Measurements from ENCODE around the gene SLC2A8.

Gene SLC2A8

DNA sequence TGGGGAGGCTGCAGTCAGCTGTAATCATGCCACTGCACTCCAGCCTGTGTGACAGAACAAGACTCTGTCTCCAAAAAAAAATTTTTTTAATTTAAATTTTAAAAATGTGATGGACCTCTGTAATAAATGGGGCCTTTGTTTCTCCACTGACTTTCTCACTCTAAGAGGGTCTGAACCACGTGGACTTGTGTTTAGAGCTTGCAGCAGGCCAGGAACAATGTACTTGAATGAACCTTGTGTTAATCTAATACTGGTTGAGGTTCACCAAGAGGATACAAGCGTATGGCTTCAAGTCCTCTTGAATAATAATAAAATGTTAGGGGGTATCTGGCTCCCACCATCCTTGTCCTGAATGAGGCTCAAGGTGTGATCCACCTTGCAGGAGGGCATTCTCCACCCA, 14.4 kb upstream of the SLC2A8 start:
- DNase-seq = no peak

DNA sequence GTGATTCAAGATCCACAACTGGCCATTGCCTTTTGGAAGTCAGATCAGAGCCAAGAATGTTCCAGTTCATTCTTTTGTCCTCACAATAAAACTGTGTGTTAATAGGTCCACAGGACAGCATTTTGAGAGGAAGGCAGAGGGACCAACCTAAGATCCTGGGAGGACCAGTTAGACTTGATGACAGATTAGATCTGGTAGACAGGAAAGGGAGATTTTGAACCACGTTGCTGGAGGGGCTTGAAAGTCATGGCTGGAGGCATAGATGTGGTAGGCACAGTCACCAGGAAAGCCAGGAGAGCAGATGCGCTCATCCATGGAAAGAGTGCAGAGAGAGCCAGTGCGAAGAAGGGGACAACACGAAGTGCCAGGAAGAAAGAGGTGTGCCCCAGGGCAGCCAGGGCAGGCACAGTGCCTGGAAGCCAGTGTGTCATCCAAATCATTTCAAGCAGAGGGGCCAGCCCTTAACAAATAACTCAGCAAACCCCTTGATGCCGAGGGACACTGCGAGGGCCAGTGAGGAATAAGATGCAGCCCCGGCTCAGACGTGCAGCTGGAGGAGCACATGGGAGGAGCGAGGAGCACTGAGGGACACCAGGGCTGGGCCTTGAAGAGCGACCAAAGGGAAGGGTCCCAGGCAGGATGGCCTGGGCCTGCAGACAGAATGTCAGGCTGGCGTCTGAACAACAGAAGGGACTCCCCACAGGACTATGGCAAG, 12.8 kb upstream of the SLC2A8 start:
- DNase-seq = no peak

DNA sequence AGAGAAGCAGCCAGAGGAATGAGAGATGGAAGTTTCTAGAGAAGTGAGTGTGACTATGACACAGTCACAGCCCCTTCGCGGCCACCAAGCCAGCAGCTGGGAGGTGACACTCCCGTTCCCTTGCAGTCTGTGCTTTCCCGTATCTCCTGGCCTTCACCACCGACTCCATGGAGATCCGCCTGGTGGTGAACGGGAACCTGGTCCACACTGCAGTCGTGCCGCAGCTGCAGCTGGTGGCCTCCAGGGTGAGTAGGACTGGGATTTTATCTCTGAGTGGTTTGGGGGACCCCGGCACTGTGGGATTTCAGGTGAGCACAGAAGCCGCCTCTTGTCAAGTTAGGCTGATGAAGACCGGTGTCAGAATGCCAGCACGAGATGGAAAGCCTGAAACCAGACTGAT, 12.1 kb upstream of the SLC2A8 start:
- DNase-seq = no peak

DNA sequence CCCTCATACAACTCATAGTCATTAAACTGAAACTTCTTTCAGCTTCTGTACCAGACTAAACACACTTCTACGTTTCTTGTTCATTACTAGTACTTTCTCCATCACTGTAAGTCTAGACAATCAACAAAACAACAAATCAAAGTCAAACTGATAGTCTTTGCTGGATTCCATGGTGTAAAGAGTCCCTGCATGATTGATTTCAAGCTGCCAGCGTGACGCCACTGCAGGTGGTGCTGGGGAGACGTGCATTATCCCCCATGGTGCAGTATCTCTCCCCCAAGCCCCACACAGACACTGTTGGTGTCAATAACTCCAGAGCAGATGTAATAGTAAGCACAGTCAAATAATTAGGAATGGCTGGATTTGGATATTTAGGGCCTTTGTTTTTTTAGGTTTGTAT, 10.7 kb upstream of the SLC2A8 start:
- DNase-seq = no peak

DNA sequence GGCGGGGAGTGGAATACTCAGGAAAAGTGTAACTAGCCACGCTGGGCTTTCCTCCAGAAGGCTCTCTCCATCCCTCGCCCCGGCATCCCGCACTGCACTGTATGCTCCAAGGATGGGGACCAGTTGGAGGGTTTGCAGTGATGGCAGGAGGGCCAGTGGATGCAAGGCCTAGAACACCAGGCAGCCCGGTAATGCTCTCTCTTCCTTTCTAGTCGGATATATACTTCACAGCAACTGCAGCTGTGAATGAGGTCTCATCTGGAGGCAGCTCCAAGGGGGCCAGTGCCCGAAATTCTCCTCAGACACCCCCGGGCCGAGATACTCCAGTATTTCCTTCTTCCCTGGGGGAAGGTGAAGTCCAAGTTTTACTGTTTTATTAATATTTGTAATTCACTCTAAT, 10.0 kb upstream of the SLC2A8 start:
- no peak for DNase-seq

DNA sequence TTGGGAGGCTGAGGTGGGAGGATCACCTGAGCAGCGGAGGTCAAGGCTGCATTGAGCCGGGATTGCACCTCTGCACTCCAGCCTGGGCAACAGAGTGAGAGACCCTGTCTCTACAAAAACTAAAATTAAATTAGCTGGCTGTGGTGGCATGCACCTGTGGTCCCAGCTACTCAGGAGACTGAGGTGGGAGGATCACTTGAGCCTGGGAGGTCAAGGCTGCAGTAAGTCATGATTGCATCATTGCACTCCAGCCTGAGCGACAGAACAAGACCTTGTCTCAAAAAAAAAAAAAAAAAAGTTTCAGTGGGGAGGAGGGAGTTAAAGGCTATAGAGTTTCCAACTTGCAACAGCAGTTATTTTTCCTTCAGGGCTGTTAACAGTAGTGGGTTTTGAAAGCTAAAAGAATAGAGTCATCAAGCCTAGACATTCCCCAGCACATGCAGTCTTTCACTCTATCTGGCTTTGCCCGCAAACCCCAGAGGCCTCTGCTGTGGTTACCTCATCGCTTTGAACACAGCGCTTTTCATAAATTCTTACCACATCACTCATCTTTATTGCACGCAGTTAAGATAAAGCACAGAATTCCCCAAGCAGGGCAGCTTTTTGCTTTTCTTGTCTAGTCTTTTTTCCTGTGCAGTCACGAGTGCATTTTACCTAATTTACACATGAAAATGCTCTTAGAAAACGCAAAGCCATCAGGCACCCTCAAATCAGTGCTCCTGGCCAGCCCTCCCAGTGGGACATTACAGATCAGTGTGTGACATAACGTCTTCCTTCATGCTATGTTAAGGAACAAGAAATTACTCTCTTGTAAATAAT, 8.7 kb upstream of the SLC2A8 start:
- DNase-seq = no peak

DNA sequence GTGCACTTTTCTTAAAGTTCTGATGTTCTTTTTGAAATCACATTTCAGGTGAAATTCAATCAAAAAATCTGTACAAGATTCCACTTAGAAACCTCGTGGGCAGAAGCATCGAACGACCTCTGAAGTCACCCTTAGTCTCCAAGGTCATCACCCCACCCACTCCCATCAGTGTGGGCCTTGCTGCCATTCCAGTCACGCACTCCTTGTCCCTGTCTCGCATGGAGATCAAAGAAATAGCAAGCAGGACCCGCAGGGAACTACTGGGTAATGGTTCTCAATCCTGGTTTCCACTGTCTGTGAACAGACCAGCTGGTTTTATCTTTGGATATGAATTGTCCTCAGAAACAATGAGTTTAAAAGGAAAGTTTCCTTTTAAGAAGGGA, 8.1 kb upstream of the SLC2A8 start:
- no peak for DNase-seq

DNA sequence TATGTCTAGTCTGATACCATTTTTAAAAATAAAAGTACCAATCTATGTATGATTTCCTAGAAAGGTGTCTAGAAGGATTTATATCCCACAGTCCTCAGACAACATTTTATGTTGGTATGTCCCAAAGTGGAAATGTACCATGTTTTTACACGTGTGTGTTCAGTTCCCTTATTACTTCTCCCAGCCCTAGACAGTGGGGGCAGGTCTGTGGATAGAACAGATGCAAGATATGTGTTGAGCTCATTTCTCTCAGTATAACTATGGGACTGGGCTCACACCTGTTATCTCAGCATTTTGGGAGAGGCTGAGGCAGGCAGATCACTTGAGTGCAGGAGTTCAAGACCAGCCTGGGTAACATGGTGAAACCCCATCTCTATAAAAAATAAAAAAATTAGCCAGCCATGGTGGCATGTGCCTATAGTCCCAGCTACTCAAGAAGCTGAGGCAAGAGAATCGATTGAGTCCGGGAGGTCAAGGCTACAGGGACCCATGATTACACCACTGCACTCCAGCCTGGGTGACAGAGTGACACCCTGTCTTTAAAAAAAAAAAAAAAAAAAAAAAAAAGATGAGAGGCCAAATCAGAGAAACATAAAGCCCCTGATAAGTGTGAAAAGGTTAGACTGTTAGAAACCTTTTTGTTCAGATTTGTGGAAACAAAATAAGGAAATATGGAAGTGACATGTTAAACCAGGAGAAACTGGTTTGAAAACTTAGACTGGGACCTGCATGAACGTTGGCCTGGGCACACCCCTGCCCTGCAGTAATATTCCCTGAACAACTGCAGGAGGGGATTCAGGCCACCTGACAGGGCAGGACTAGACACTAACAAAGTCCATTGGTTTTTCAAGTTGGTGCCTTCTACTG, 7.4 kb upstream of the SLC2A8 start:
- no peak for DNase-seq

DNA sequence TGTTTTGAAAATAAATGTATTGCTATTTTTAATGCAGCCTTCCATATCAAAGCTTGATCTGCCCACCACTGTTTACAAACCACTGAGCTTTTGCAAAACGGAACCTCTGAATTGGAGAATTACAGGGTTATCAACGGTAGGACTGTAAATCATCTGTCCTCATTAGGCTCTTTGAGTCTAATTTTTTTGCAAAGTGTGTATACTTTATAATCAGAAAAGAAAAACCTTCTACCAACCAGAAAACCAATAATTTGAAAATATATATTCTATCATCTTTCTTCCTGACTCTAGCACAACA, 6.8 kb upstream of the SLC2A8 start:
- DNase-seq = no peak

DNA sequence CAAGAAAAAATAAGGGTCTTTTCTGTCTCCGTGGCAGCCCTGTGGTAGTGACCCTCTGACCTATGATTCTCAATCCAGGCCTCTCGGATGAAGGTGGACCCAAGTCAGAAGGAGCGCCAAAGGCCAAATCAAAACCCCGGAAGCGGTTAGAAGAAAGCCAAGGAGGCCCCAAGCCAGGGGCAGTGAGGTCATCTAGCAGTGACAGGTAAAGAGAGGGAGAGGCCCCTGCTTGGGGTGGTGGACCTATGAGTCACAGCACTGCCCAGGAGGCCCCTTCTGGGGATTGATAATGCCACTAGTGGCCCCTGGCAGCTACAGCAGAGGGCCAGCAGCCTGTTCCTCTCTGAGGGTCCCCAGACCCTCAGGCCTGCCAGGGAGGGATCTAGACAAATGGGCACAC, 6.4 kb upstream of the SLC2A8 start:
- DNase-seq = no peak

DNA sequence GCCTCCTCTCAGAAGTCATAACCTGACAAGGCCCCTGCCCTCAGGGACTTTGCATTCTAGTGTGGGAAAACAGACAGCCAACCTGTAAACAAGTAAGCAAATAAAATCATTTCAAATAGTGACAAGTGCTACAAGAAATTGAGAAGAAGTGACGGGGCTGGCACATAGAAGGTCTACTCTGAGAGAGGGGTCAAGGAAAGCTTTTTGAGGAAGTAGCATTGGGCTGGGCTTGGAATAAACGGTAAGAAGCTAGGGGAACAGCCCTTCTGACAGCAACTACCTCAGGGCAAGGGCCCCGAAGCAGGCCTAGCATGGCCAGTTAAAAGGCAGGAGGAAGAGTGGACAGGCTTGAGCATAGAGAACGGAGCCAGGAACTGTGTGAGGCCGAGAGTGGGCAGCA, 4.8 kb upstream of the SLC2A8 start:
- DNase-seq = no peak

DNA sequence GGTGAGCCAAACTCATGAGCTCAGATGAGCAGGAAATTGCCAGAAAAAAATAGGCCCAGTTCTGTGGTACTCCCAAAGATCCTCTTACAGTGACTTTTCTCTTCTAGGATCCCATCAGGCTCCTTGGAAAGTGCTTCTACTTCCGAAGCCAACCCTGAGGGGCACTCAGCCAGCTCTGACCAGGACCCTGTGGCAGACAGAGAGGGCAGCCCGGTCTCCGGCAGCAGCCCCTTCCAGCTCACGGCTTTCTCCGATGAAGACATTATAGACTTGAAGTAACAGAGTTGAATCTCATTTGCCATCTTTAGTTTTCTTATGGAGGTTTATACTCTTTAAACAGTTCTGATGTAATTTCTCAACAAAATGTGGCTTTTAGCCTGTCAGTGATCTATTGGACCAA, 4.0 kb upstream of the SLC2A8 start:
- DNase-seq = no peak

DNA sequence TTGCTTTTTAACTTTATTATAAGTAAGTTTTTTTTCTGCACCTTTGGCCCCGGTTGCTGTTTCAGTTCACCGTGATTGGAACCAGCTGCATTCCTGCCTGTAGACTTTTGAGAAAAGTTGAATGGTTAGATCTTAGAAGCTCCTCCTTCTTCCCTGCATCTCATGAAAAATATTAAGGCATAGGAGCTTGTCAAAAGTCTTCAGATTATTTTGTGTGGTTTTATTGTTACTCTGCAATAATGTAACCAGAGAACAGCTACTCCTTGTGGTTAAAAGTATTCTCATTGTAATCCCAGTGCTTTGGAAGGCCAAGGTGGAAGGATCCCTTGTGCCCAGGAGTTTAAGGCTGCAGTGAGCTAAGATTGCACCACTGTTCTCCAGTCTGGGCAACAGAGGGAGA, 3.3 kb upstream of the SLC2A8 start:
- no peak for DNase-seq

DNA sequence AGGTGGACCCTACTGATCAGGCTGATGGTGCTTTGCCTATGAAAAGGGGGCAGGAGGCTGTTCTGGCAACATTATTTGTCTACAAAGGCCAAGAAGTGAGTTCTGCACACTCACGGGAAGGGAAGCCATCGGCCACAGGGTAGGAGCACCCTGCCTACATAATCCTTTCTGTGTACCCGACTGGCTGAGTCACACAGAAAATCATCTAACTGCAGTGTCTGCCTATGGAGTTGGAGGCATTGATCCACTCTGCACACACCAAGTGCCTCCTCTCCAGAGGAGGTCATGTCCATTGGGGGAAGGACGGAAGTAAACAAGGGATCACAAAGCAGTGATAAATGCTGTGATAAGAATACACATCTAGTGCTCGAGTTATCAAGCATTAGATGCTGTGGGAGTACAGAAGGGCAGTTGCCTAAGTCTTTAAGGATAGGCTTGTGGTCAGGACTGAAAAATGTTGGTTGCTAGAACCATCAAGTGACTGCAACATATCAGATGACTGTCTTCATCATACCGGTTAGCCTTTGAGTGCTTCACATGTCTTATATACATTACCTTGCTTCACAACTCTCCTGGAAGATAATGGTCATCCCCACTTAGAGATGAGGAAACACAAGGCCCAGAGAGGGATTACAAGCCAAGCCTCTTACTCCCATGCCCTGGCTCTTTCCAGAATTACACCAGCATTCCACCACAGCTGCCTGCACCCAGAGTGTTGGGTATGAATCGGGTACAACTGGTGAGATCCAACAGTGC, 1.3 kb upstream of the SLC2A8 start:
- no peak for DNase-seq

DNA sequence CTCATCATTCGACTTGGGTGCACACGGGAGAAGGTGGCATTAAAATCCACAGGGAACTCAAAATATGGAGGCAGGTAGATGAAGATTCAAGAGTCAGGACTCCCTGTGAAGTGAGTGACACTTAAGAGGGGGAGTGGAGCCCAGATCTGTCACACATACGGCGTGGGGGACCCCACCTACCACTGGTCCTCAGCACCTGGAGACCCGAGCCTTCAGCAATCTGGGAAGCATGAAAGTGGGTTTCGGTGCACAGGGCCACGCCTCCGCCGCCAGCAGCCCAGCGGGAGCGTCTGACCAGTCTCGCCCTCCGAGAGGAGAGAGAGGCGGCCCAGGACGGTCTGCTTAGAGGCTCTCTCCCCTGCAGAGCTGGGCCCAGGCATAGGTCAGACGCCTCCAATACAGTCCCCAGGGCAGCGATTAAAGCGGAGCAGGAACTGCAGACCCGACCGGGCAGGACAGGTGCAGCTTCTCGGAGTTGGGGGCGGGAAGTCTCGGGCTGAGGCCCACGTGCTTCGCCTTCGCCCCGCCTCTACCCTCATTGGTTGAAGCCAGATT, 639 bp upstream of the SLC2A8 start:
- DNase-seq = no peak

DNA sequence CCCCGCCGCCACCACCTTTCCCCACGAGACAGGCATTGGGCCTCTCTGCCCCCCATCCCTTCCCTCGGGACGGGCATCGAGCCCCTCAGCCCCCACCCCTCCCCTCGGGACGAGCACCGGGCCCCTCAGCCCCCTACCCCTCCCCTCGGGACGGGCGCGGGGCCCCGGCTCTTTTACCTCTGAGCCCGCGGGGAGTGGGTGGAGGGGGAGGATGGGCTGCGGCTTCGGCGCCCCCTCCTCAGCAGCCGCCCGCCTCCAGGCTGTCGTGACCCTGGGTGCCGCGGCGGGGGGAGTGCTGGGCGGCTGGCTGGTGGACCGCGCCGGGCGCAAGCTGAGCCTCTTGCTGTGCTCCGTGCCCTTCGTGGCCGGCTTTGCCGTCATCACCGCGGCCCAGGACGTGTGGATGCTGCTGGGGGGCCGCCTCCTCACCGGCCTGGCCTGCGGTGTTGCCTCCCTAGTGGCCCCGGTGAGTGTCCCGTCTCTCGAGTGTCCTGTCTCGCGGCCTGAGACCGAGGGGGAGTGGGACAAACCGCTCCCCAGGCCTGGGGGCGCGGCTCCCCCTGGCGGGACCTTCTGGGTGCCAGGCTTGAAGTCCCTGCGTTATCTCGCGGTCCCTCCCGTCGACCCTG, 791 bp downstream of the SLC2A8 start:
- DNase-seq = peak in 1 of 2 experiments; percentile 4

DNA sequence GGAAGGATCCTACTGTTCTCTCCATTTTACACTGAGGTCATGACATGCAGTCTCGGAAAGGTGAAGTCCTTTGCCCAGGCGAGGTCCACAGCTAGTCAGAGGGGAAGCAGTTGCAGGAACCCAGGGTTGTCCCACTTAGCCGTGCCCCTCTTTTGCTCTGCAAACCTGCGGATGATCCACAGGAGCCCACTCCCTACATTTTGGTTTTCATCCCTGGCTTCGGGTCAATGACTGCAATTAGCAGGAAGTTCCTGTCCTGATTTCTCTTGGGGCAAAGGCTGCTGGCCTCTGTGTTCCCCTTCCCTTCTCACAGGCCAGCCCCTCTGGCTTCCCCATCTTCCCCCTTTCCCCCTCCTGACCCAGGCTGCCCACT, 1.3 kb downstream of the SLC2A8 start:
- DNase-seq = no peak

DNA sequence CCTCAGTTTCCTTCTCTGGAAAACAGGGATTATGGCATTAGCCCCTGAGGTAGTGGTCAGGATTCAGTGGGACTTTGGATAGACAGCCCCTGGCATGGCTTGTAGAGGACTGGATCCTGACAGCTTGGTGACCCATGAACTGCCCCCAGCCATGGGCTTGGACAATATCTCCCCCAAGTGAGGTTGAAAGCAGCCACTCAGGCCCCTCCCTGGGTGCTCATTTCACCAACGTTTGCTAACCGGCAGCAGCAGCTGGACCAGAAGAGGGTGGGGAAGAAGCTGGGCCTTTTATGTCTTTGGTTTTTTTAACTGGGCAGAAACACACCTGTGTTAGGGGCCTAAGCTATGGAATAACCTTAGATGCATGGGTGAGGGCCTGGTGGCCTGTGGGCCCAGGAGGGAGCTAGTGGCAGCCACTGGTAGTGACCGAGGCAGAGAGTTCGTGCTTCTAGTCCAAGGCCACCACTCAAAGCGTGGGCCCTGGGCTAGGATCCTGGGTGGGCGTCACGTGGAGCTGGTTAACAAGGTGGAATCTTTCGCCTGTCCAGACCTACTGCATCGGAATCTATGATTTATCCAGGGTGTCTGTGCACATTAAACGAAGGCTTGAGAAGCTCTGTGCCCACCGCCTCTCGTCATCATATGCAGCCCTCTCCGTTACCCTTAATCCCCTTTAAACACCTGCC, 1.9 kb downstream of the SLC2A8 start:
- DNase-seq = no peak

DNA sequence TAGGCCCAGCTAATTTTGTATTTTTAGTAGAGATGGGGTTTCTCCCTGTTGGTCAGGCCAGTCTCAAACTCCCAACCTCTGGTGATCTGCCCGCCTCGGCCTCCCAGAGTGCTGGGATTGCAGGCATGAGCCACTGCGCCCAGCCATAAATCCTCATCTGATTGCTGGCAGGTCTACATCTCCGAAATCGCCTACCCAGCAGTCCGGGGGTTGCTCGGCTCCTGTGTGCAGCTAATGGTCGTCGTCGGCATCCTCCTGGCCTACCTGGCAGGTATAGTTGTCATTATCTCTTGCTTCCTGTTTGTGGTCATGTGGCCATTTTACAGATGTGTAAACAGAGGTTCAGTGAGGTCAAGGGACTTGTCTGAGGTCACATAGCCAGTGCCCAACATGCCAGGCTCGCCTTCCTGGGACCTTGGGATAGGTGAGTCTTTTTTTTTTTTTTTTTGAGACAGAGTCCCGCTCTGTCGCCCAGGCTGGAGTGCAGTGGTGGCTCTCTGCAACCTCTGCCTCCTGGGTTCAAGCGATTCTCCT, 2.8 kb downstream of the SLC2A8 start:
- DNase-seq = no peak

DNA sequence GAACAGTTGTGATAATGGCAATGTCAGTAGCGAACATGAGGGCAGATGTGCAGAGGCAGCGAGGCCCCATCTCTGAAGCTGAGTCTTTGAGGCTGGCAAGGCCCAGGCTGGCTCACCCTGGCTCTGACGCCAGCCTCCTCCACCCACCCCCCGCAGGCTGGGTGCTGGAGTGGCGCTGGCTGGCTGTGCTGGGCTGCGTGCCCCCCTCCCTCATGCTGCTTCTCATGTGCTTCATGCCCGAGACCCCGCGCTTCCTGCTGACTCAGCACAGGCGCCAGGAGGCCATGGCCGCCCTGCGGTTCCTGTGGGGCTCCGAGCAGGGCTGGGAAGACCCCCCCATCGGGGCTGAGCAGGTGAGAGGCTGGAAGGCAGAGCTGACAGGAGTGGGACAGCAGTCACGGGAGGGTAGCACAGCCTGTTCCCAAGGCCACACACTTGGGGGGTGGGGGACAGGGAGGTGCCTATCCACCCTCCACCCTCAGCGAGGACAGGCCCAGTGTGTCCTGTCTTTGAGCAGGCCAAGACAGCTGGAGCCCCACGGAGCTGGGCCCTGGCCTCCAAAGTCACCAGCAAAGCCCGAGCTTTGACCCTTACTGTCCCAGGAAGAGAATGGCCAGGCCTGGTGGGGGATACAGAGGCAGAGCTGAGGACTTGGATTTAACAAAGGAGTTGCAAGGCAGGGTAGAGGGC, 5.6 kb downstream of the SLC2A8 start:
- no peak for DNase-seq
